Upper lobe of right lung (tissue), 1 donor: Measurements from ENCODE around the gene PNMA3. TPM values are rescaled to one million over a fixed set of nuclear protein-coding genes. Genes with fewer than 3 reads are reported as not detected.

Source experiments
- ATAC-seq: fragments of 200-7000 bp; cut with Tn5 transposase; one replicate; pipeline ENCODE4 v1.9.1; 2020; ENCODE audit warnings: mild to moderate bottlenecking, moderate library complexity
- DNase-seq: peaks from one replicate; pipeline ENCODE4 v3.0.0-alpha.2; 2020
- H3K27ac ChIP-seq: fragments of 200-600 bp; one replicate; pipeline ENCODE4 v1.8.0; 2022
- H3K27me3 ChIP-seq: fragments of 200-600 bp; one replicate; pipeline ENCODE4 v1.8.0; 2022; ENCODE audit warnings: mild to moderate bottlenecking
- H3K36me3 ChIP-seq: fragments of 200-600 bp; one replicate; pipeline ENCODE4 v1.8.0; 2022
- H3K4me1 ChIP-seq: fragments of 200-600 bp; one replicate; pipeline ENCODE4 v1.8.0; 2022
- H3K4me3 ChIP-seq: fragments of 200-600 bp; one replicate; pipeline ENCODE4 v1.8.0; 2022; ENCODE audit warnings: mild to moderate bottlenecking
- H3K9me3 ChIP-seq: fragments of 200-600 bp; one replicate; pipeline ENCODE4 v1.8.0; 2022
- intact Hi-C: fragments of 100-400 bp; cut with DNase I; formaldehyde crosslinking; loops from one replicate; pipeline ENCODE4 v1.11.0; 2022
- total RNA-seq: library from RNA; stranded (reverse); fragmentation: NEBNext Ultra II Directional; extraction: Animal tissue kit (Norgen Biotek cat#: 25700); gene quantifications from one replicate; pipeline ENCODE4 v1.2.1, GENCODE V29; 2021
- TF ChIP-seq, protein P1 (sequence below): fragments of 200-600 bp; IDR thresholded peaks from one replicate; pipeline ENCODE4 v1.8.0; 2022; ENCODE audit warnings: antibody characterized with exemption
- donor health status: DM: no; HTN: yes; CAD: no; lungs with severe emphysema.

PNMA3 gene
- total RNA-seq, 1 donor from 2014 or later: 0.32 TPM

DNA sequence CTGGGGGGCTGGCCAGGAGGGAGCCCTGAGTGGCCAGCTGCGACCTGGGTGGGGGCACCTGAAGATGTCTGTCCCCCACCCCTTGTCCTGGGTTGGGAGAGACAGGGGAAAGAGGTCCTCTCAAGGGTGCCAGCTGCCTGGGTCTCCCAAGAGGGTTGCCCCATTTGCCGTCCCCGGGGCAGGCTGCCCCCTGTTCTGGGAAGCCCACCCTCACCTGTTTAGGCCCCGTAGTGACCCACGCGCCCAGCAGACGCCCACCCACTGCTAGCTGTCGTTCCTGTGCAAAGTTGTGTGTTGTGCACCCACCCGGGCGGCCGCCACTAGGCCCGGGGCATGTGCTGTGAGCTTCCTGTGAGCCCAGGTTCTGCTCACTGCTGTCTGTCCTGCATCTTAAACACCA lies 25.5 kb upstream of the PNMA3 start:
- no peaks in the 10 kb centered on the region for H3K4me1 ChIP-seq
- no peak overlapping the region for H3K4me3 ChIP-seq
- no peaks in the 10 kb centered on the region for H3K36me3 ChIP-seq
- H3K27ac ChIP-seq: no peak overlapping the region
- H3K9me3 ChIP-seq: no peaks in the 10 kb centered on the region
- no peaks in the 10 kb centered on the region for H3K27me3 ChIP-seq
- ATAC-seq (no peak), DNase-seq (no peak)
- TF ChIP-seq, protein P1, sequence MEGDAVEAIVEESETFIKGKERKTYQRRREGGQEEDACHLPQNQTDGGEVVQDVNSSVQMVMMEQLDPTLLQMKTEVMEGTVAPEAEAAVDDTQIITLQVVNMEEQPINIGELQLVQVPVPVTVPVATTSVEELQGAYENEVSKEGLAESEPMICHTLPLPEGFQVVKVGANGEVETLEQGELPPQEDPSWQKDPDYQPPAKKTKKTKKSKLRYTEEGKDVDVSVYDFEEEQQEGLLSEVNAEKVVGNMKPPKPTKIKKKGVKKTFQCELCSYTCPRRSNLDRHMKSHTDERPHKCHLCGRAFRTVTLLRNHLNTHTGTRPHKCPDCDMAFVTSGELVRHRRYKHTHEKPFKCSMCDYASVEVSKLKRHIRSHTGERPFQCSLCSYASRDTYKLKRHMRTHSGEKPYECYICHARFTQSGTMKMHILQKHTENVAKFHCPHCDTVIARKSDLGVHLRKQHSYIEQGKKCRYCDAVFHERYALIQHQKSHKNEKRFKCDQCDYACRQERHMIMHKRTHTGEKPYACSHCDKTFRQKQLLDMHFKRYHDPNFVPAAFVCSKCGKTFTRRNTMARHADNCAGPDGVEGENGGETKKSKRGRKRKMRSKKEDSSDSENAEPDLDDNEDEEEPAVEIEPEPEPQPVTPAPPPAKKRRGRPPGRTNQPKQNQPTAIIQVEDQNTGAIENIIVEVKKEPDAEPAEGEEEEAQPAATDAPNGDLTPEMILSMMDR: no peak
- intact Hi-C loops: no loop called here

DNA sequence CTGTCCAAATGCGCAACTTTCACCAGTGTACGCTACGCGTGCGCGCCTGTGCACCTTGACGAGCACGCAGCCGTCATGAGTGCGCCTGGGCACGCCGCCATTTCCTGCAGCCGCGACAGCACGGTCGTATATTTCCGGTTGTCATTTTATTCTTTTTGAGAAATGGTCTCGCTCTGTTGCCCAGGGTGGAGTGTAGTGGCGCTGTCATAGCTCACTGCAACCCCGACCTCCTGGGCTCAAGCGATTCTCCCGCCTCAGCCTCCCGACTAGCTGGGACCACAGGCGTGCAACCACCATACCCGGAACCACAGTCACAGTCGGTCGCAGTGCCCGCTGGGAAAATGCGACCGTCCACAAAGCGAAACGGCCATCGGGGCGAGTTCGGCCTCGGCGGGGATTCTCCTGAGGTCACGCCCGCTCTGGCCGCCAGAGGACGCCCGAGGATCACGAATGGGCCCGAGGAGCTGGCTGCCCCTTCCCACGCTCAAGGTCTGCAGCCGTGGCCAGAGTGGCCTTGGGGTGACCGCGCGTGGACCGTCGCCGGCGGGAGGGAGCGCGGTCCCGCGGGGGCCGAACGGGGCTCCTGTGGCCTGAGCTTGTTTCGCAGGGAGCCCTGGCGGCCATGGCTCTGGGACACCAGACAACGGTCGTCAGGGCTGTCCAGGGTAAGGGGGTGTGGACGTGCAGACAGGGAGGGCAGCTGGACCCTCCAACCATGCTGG lies 23.7 kb upstream of the PNMA3 start:
- Histone ChIP-seq H3K27ac (no peak overlapping the region), H3K36me3 (no peaks in the 10 kb centered on the region), H3K4me1 (no peaks in the 10 kb centered on the region), H3K27me3 (no peaks in the 10 kb centered on the region), H3K9me3 (no peaks in the 10 kb centered on the region), H3K4me3 (peak overlapping the region; percentile 36)
- intact Hi-C loops: no loop called here
- ATAC-seq: peak; percentile 97
- TF ChIP-seq, protein P1: peak; percentile 81
- peak; percentile 88 for DNase-seq

DNA sequence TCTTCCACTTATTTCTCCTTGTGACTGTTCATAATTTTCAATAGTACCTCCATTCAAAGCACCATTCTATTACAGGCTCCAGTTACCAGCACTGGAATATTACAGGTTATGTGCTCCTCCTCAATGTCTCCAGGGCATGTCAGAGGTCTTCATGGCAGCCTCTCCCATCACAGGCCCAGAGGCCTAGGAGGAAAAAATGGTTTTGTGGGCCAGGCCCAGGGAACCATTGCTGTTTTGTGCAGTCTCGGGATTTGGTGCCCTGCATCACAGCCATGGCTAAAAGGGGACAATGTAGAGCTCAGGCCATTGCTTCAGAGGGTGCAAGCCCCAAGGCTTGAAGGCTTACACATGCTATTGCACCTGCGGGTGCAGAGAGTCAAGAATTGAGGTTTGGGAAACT lies 7.2 kb upstream of the PNMA3 start:
- Histone ChIP-seq H3K27me3 (no peaks in the 10 kb centered on the region), H3K4me3 (no peak overlapping the region), H3K9me3 (no peaks in the 10 kb centered on the region), H3K36me3 (no peaks in the 10 kb centered on the region), H3K27ac (no peak overlapping the region), H3K4me1 (no peaks in the 10 kb centered on the region)
- no peak for ATAC-seq
- no peak for DNase-seq
- TF ChIP-seq, protein P1: no peak
- intact Hi-C loops: no loop called here

DNA sequence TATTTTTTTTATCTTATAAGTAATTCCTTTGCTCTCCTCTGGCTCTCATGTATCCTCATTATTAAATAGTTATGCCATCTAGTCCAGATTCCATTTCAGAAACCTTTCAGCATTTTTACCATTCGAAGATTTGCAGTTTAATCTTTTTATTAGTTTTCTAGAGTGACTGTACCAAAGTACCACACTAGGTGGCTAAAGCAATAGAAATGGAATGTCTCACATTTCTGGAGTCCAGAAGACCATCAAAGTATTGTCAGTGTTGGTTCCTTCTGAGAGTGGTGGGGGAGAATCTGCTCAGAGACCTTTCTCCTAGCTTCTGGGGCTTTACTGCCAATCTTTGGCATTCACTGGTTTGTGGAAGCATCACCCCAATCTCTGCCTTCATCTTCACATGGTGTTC lies 3.7 kb upstream of the PNMA3 start:
- Histone ChIP-seq H3K4me1 (no peaks in the 10 kb centered on the region), H3K4me3 (no peak overlapping the region), H3K36me3 (no peaks in the 10 kb centered on the region), H3K27me3 (peaks cover 6% of the 10 kb centered on the region), H3K9me3 (no peaks in the 10 kb centered on the region), H3K27ac (no peak overlapping the region)
- DNase-seq (no peak), ATAC-seq (no peak)
- intact Hi-C loops: no loop called here
- TF ChIP-seq, protein P1: no peak

DNA sequence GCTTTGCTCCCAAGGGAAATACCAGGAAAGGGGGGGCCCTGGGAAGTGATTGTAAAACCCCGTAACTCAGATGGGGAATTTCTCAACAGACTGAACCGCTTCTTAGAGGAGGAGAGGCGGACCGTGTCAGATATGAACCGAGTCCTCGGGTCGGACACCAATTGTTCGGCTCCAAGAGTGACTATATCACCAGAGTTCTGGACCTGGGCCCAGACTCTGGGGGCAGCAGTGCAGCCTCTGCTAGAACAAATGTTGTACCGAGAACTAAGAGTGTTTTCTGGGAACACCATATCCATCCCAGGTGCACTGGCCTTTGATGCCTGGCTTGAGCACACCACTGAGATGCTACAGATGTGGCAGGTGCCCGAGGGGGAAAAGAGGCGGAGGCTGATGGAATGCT lies 1.0 kb downstream of the PNMA3 start:
- TF ChIP-seq, protein P1: no peak
- Histone ChIP-seq H3K9me3 (no peaks in the 10 kb centered on the region), H3K36me3 (no peaks in the 10 kb centered on the region), H3K4me3 (no peak overlapping the region), H3K27me3 (peaks cover 8% of the 10 kb centered on the region), H3K4me1 (no peaks in the 10 kb centered on the region), H3K27ac (no peak overlapping the region)
- ATAC-seq (no peak), DNase-seq (no peak)
- intact Hi-C loops: no loop called here
